Measurements from ENCODE around the gene PNPO.

PNPO gene

DNA sequence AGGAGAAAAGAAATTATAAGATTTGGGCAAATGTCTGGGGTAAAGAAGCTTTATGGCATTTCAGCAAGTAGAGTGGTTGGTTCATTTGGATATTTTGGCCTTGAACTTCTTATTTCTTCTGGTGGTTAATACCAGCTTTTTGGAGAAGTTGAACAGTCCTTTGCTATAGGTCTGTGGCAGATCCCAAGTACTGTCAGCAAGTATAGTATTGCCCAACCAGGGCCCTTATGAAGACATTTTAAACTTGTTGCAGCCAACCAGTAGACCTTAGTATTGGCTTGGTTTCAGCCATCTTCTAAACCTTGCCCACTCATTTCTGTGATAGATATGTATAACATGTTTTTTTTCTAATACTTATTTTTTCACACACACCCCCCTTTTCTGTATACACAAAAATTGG, 43.1 kb upstream of the PNPO start:
- Histone ChIP-seq H3K9me3 (ENCODE audit: low read length) (no peaks in the 10 kb centered on the region), H3K9me2 (ENCODE audit: low read depth, low read length) (no peaks in the 10 kb centered on the region), H3K27me3 (ENCODE audit: insufficient read depth, low read length) (no peaks in the 10 kb centered on the region), H3K4me1 (ENCODE audit: insufficient read depth, low read length, severe bottlenecking) (peaks cover 28% of the 10 kb centered on the region), H3K9ac (ENCODE audit: low read length) (no peak overlapping the region), H3K27ac (ENCODE audit: low read depth, low read length, poor library complexity, severe bottlenecking) (no peak overlapping the region), H3K4me3 (ENCODE audit: low read depth, low read length, poor library complexity, severe bottlenecking) (no peak overlapping the region), H3F3A (ENCODE audit: insufficient read depth, low read length) (no peaks in the 10 kb centered on the region), H3K36me3 (ENCODE audit: insufficient read depth, low read length) (no peaks in the 10 kb centered on the region), H2AFZ (ENCODE audit: low read length) (no peak overlapping the region), H4K20me1 (ENCODE audit: insufficient read depth, low read length) (no peaks in the 10 kb centered on the region), H3K4me2 (ENCODE audit: low read length) (no peak overlapping the region), H3K79me2 (ENCODE audit: insufficient read depth, low read length) (no peaks in the 10 kb centered on the region)
- TF ChIP-seq EZH2 (IDR thresholded peaks at IDR 0.05; ENCODE audit: borderline replicate concordance, low read length), result no peak
- TF ChIP-seq, protein P1, sequence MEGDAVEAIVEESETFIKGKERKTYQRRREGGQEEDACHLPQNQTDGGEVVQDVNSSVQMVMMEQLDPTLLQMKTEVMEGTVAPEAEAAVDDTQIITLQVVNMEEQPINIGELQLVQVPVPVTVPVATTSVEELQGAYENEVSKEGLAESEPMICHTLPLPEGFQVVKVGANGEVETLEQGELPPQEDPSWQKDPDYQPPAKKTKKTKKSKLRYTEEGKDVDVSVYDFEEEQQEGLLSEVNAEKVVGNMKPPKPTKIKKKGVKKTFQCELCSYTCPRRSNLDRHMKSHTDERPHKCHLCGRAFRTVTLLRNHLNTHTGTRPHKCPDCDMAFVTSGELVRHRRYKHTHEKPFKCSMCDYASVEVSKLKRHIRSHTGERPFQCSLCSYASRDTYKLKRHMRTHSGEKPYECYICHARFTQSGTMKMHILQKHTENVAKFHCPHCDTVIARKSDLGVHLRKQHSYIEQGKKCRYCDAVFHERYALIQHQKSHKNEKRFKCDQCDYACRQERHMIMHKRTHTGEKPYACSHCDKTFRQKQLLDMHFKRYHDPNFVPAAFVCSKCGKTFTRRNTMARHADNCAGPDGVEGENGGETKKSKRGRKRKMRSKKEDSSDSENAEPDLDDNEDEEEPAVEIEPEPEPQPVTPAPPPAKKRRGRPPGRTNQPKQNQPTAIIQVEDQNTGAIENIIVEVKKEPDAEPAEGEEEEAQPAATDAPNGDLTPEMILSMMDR (IDR thresholded peaks at IDR 0.05; ENCODE audit: low read length), result no peak

DNA sequence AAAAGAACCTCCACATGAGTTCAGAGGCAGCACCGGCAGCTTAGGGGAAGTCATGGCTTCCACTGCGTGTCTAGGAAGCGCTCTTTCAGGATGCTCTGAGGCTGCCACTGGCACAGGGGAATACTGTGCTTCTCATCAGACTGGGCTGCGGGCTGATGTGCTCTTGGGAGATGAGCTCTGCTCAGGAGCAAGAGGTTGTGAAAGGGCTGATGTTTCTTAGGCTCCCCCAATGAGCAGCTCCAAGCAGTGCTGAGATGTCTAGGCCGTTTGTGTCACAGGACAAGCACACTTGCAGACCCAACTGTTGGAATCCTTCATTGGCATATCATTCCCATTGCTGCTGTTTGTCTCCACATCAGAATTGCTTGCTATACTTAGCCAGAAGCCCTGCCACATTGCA, 41.7 kb upstream of the PNPO start:
- TF ChIP-seq, protein P1 (IDR thresholded peaks at IDR 0.05; ENCODE audit: low read length), result no peak
- no peak for TF ChIP-seq EZH2 (IDR thresholded peaks at IDR 0.05; ENCODE audit: borderline replicate concordance, low read length)
- no peaks in the 10 kb centered on the region for H3K79me2 ChIP-seq (ENCODE audit: insufficient read depth, low read length)
- H3F3A ChIP-seq (ENCODE audit: insufficient read depth, low read length), result no peaks in the 10 kb centered on the region
- no peaks in the 10 kb centered on the region for H3K27me3 ChIP-seq (ENCODE audit: insufficient read depth, low read length)
- no peak overlapping the region for H3K27ac ChIP-seq (ENCODE audit: low read depth, low read length, poor library complexity, severe bottlenecking)
- H3K36me3 ChIP-seq (ENCODE audit: insufficient read depth, low read length), result no peaks in the 10 kb centered on the region
- H3K4me1 ChIP-seq (ENCODE audit: insufficient read depth, low read length, severe bottlenecking), result peaks cover 17% of the 10 kb centered on the region
- no peaks in the 10 kb centered on the region for H3K9me2 ChIP-seq (ENCODE audit: low read depth, low read length)
- no peaks in the 10 kb centered on the region for H3K9me3 ChIP-seq (ENCODE audit: low read length)
- no peaks in the 10 kb centered on the region for H4K20me1 ChIP-seq (ENCODE audit: insufficient read depth, low read length)
- H2AFZ ChIP-seq (ENCODE audit: low read length), result no peak overlapping the region
- no peak overlapping the region for H3K4me2 ChIP-seq (ENCODE audit: low read length)
- no peak overlapping the region for H3K4me3 ChIP-seq (ENCODE audit: low read depth, low read length, poor library complexity, severe bottlenecking)
- H3K9ac ChIP-seq (ENCODE audit: low read length), result no peak overlapping the region

DNA sequence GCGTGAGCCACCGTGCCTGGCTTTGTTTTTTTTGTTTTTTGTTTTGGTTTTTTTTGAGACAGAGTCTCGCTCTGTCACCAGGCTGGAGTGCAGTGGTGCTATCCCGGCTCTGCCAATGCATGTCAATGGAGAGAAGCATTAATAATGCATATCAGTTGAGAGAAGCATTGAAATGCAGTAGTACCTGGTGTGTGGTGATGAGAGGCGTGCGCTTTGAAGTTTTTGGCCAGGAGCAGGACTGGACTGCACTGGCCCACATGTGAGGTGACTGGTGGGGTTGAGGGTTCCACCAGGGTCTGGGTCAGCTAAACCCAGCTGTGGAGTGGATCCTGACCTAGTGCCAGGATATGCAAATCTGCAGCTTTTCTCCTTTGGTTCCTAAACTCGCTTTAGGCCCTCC, 39.9 kb upstream of the PNPO start:
- Histone ChIP-seq H4K20me1 (ENCODE audit: insufficient read depth, low read length) (no peaks in the 10 kb centered on the region), H3K36me3 (ENCODE audit: insufficient read depth, low read length) (no peaks in the 10 kb centered on the region), H3K4me1 (ENCODE audit: insufficient read depth, low read length, severe bottlenecking) (peaks cover 11% of the 10 kb centered on the region), H3K9me2 (ENCODE audit: low read depth, low read length) (no peaks in the 10 kb centered on the region), H3K79me2 (ENCODE audit: insufficient read depth, low read length) (no peaks in the 10 kb centered on the region), H2AFZ (ENCODE audit: low read length) (no peak overlapping the region), H3K9ac (ENCODE audit: low read length) (no peak overlapping the region), H3K4me2 (ENCODE audit: low read length) (no peak overlapping the region), H3K4me3 (ENCODE audit: low read depth, low read length, poor library complexity, severe bottlenecking) (no peak overlapping the region), H3K27ac (ENCODE audit: low read depth, low read length, poor library complexity, severe bottlenecking) (no peak overlapping the region), H3F3A (ENCODE audit: insufficient read depth, low read length) (no peaks in the 10 kb centered on the region), H3K9me3 (ENCODE audit: low read length) (no peaks in the 10 kb centered on the region), H3K27me3 (ENCODE audit: insufficient read depth, low read length) (no peaks in the 10 kb centered on the region)
- TF ChIP-seq, protein P1 (IDR thresholded peaks at IDR 0.05; ENCODE audit: low read length), result no peak
- no peak for TF ChIP-seq EZH2 (IDR thresholded peaks at IDR 0.05; ENCODE audit: borderline replicate concordance, low read length)

Measured in OCI-LY1 (cell line).